HepG2 (cell line): ENCODE data around the gene NKX6-2. TPM values are rescaled to one million over a fixed set of nuclear protein-coding genes. Genes with fewer than 3 reads are reported as not detected.

Experiments used
- ATAC-seq: fragments of 200-7000 bp; cut with Tn5 transposase; 3 replicates; pipeline ENCODE4 v1.9.1; 2020; ENCODE audit warnings: mild to moderate bottlenecking, moderate library complexity
- BruUV-seq: library from RNA; stranded (reverse); fragments of 400-500 nt; replicated peaks from 2 replicates; lab custom pipeline; 2021; lab: Mats Ljungman, UMichigan
- CTCF ChIA-PET: fragments of 300-600 bp; formaldehyde crosslinking; extraction: SDS; loops from one replicate; lab custom pipeline; 2021; ENCODE audit warnings: low total read pairs, inconsistent platforms, low intra/inter-chr PET ratio; lab: Yijun Ruan, JAX
- POLR2A ChIA-PET: fragments of 350-600 bp; sonication (Branson Sonifier 250); formaldehyde crosslinking; loops from one replicate; lab custom pipeline; 2020; ENCODE audit warnings: antibody characterized with exemption, inconsistent platforms; lab: Yijun Ruan, JAX
- DNase-seq: peaks from one replicate; pipeline ENCODE4 v3.0.0-alpha.2; 2015; ENCODE audit warnings: low spot score
- FAIRE-seq: peaks from 3 replicates; lab custom pipeline; 2011; peaks lifted over from hg19 to GRCh38; lab: Jason Lieb, UNC
- H2AFZ ChIP-seq: one replicate; pipeline ENCODE4 v1.6.1; 2011; ENCODE audit warnings: low read length, inconsistent platforms
- H3K27ac ChIP-seq: fragments of 300-600 bp; 3 replicates; pipeline ENCODE4 v1.8.0; 2011; ENCODE audit warnings: mixed run types, mild to moderate bottlenecking, mixed read lengths, low read length, inconsistent platforms; ENCODE audit not compliant: insufficient read depth; ENCODE audit errors: extremely low read length
- H3K27me3 ChIP-seq, 2 experiments: fragments of 200-600 bp in 1 of 2; 2 replicates in 1 of 2; 3 replicates in 1 of 2; pipeline versions ENCODE4 v1.6.0 to v1.8.0; 2011; ENCODE audit warnings: low read length in 2 of 2, mild to moderate bottlenecking in 2 of 2, moderate library complexity in 2 of 2, inconsistent platforms in 1 of 2; ENCODE audit not compliant: insufficient read depth in 2 of 2, control insufficient read depth in 1 of 2
- H3K36me3 ChIP-seq, 2 experiments: fragments of 200-600 bp in 1 of 2; replicated peaks in 1 of 2; 2 replicates in 1 of 2; 3 replicates in 1 of 2; pipeline versions ENCODE4 v1.5.1 to v1.8.0; 2011; ENCODE audit warnings: low read length in 2 of 2, inconsistent platforms in 1 of 2; ENCODE audit not compliant: insufficient read depth in 2 of 2, control insufficient read depth in 1 of 2
- H3K4me1 ChIP-seq: 2 replicates; pipeline ENCODE4 v1.5.1; 2012; ENCODE audit warnings: low read length, inconsistent platforms; ENCODE audit not compliant: insufficient read depth
- H3K4me2 ChIP-seq: 2 replicates; pipeline ENCODE4 v1.6.0; 2011; ENCODE audit warnings: low read depth, low read length, inconsistent platforms
- H3K4me3 ChIP-seq, 3 experiments: fragments of 200-600 bp in 1 of 3; sonication (generic), shearing (Covaris generic) in 1 of 3; replicated peaks in 1 of 3; 2 replicates each; pipeline ENCODE4 v1.5.1; 2011 to 2016; ENCODE audit warnings: low read length in 3 of 3, inconsistent platforms in 2 of 3, low read depth in 2 of 3, mild to moderate bottlenecking in 2 of 3, control low read depth in 1 of 3, mixed read lengths in 1 of 3; ENCODE audit not compliant: insufficient read depth in 1 of 3
- H3K79me2 ChIP-seq: one replicate; pipeline ENCODE4 v1.6.1; 2011; ENCODE audit warnings: low read length, inconsistent platforms; ENCODE audit not compliant: insufficient read depth
- H3K9ac ChIP-seq: 2 replicates; pipeline ENCODE4 v1.6.0; 2011; ENCODE audit warnings: mild to moderate bottlenecking, low read depth, low read length, inconsistent platforms; ENCODE audit not compliant: insufficient read depth
- H3K9me3 ChIP-seq: 2 replicates; pipeline ENCODE4 v1.5.1; 2012; ENCODE audit warnings: mild to moderate bottlenecking, low read length
- H4K20me1 ChIP-seq: 2 replicates; pipeline ENCODE4 v1.6.0; 2011; ENCODE audit warnings: inconsistent platforms, mild to moderate bottlenecking, low read length, moderate library complexity; ENCODE audit not compliant: insufficient read depth
- AKAP8 ChIP-seq: sonication (generic); formaldehyde crosslinking; IDR thresholded peaks from 2 replicates; pipeline ENCODE4 v1.5.1; 2020; ENCODE audit warnings: mild to moderate bottlenecking, missing genetic modification reagents
- BATF2 ChIP-seq: sonication (generic); formaldehyde crosslinking; IDR thresholded peaks from 2 replicates; pipeline ENCODE4 v1.8.0; 2022; ENCODE audit warnings: mild to moderate bottlenecking, missing genetic modification reagents, moderate library complexity
- MAZ ChIP-seq, 2 experiments: sonication (generic) in 1 of 2; formaldehyde crosslinking in 1 of 2; IDR thresholded peaks; 2 replicates each; pipeline versions ENCODE4 v1.5.0 to v1.6.1; 2012 to 2020; ENCODE audit warnings: low read depth in 2 of 2, mild to moderate bottlenecking in 2 of 2, borderline replicate concordance in 1 of 2, improper control_type of control experiment in 1 of 2, low read length in 1 of 2, missing genetic modification reagents in 1 of 2, moderate library complexity in 1 of 2
- MLLT10 ChIP-seq: sonication (generic); formaldehyde crosslinking; IDR thresholded peaks from 2 replicates; pipeline ENCODE4 v1.4.0; 2020; ENCODE audit warnings: missing genetic modification reagents
- NONO ChIP-seq, 2 experiments: fragments of 450-650 bp in 1 of 2; sonication (generic) in 1 of 2; formaldehyde crosslinking in 1 of 2; IDR thresholded peaks in 1 of 2; conservative IDR thresholded peaks in 1 of 2; 2 replicates each; pipeline versions ENCODE4 v1.6.1 to v1.8.0; 2017 to 2022; ENCODE audit warnings: mild to moderate bottlenecking in 1 of 2, missing genetic modification reagents in 1 of 2, moderate library complexity in 1 of 2
- NR2C2 ChIP-seq: sonication (generic); formaldehyde crosslinking; IDR thresholded peaks from 2 replicates; pipeline ENCODE4 v1.4.0; 2020; ENCODE audit warnings: missing genetic modification reagents, mild to moderate bottlenecking, moderate library complexity, borderline replicate concordance
- PHF20 ChIP-seq: sonication (generic); formaldehyde crosslinking; IDR thresholded peaks from 2 replicates; pipeline ENCODE4 v1.5.0; 2020; ENCODE audit warnings: mild to moderate bottlenecking, missing genetic modification reagents
- RFX1 ChIP-seq: fragments of 450-650 bp; IDR thresholded peaks from 2 replicates; pipeline ENCODE4 v1.6.1; 2017
- SAP130 ChIP-seq: IDR thresholded peaks from 2 replicates; pipeline ENCODE4 v1.6.1; 2016; ENCODE audit warnings: low read depth
- ZNF460 ChIP-seq: sonication (generic); formaldehyde crosslinking; IDR thresholded peaks from 2 replicates; pipeline ENCODE4 v1.5.1; 2020; ENCODE audit warnings: missing genetic modification reagents, mild to moderate bottlenecking, borderline replicate concordance
- ZNF609 ChIP-seq: sonication (generic); formaldehyde crosslinking; IDR thresholded peaks from 2 replicates; pipeline ENCODE4 v1.4.0; 2020; ENCODE audit warnings: mild to moderate bottlenecking, missing genetic modification reagents, borderline replicate concordance
- ZNF709 ChIP-seq: sonication (generic); formaldehyde crosslinking; IDR thresholded peaks from 2 replicates; pipeline ENCODE4 v1.5.0; 2020; ENCODE audit warnings: mild to moderate bottlenecking, missing genetic modification reagents
- WGBS: methylation state at CpG from one replicate; pipeline ENCODE4 v1.1.6; 2017; ENCODE audit warnings: low lambda C conversion rate; 5-methylcytosine and 5-hydroxymethylcytosine counted together
- in situ Hi-C: cut with HindIII; loops from 2 replicates; pipeline ENCODE4 v1.10.0; 2017; ENCODE audit warnings: low pct_unique_long_range_greater_than_20kb; ENCODE audit not compliant: extremely low pct_ligation_motif_present
- intact Hi-C: fragments of 100-400 bp; cut with micrococcal nuclease; formaldehyde crosslinking; loops from one replicate; pipeline ENCODE4 v1.10.0; 2022; ENCODE audit not compliant: unreplicated experiment
- polyA plus RNA-seq, 8 experiments: library from polyadenylated mRNA; depleted of rRNA in 3 of 8; stranded (reverse) in 7 of 8; unstranded in 1 of 8; fragments of >200 nt; fragmentation: Illumina TruSeq in 4 of 8; extraction: Trizol in 4 of 8; gene quantifications; 2 replicates each; pipeline versions ENCODE4 v1.2.1 to v1.2.3, GENCODE V29; 2011 to 2016; ENCODE audit warnings: low read depth in 4 of 8, missing spikeins in 1 of 8, mixed read lengths in 1 of 8; ENCODE audit not compliant: insufficient read depth in 1 of 8
- total RNA-seq, 5 experiments: library from RNA; depleted of rRNA; stranded (reverse); fragments of >200 nt; fragmentation: Illumina TruSeq; extraction: Trizol; gene quantifications; 2 replicates each; pipeline ENCODE4 v1.2.3, GENCODE V29; 2016; ENCODE audit warnings: low read depth in 1 of 5

Gene NKX6-2
- total and polyA plus RNA-seq, 2 of the 13 experiments (the other 11 are each of a cell fraction or from before 2014, with no cell fraction given) = not detected

- TF ChIP-seq ZNF609 (CRISPR knock-in tag) = no peak
- TF ChIP-seq, all 625 proteins: peak for 0
Observed at GRCh38 chr10:132737390-132738048, 48.4 kb downstream of the NKX6-2 start (continued).

GRCh38 chr10:132735923-132736391 is 50.0 kb downstream of the NKX6-2 start:
- H3K9me3 ChIP-seq = no peaks in the 10 kb centered on the region
- no peaks in the 10 kb centered on the region for H4K20me1 ChIP-seq
- CTCF ChIA-PET = no interaction called here
- FAIRE-seq (no peak), ATAC-seq (no peak), DNase-seq (no peak)
- no TSS peak for BruUV-seq
- H3K4me2 ChIP-seq = no peak overlapping the region
- H3K4me3 ChIP-seq = no peak overlapping the region
- H3K36me3 ChIP-seq = peaks cover 0 to 5% of the 10 kb centered on the region in 2 experiments; a peak in 1 of 5 replicates
- no peak overlapping the region for H3K9ac ChIP-seq
- H3K27ac ChIP-seq = no peak overlapping the region
- H3K27me3 ChIP-seq = no peaks in the 10 kb centered on the region
- H2AFZ ChIP-seq = no peak overlapping the region
- no peaks in the 10 kb centered on the region for H3K79me2 ChIP-seq
- peaks cover 10% of the 10 kb centered on the region for H3K4me1 ChIP-seq
- POLR2A ChIA-PET = no interaction called here
- in situ Hi-C loops = no loop called here
- 97% methylated on average over 21 of the region's 24 CpGs for WGBS
- intact Hi-C loops = no loop called here
- TF ChIP-seq SAP130 = no peak
- no peak for TF ChIP-seq PHF20
- TF ChIP-seq NONO (IDR thresholded peaks at IDR 0.05) = no peak
- TF ChIP-seq NONO (CRISPR knock-in tag; conservative IDR thresholded peaks at IDR 0.05) = no peak
- no peak for TF ChIP-seq ZNF709
- no peak for TF ChIP-seq NR2C2 (CRISPR knock-in tag)
- TF ChIP-seq MLLT10 (CRISPR knock-in tag) = no peak
- TF ChIP-seq BATF2 (CRISPR knock-in tag) = no peak
- TF ChIP-seq ZNF460 (CRISPR knock-in tag) = no peak
- no peak for TF ChIP-seq AKAP8 (CRISPR knock-in tag)
- TF ChIP-seq RFX1 = no peak
- no peak for TF ChIP-seq MAZ (IDR thresholded peaks at IDR 0.05; ENCODE audit: borderline replicate concordance, low read depth, low read length)
- TF ChIP-seq MAZ (CRISPR knock-in tag; IDR thresholded peaks at IDR 0.05; ENCODE audit: low read depth) = no peak
